ENCODE results near the gene IGFLR1. TPM values are rescaled to one million over a fixed set of nuclear protein-coding genes. Genes with fewer than 3 reads are reported as not detected.

Gene IGFLR1
- total RNA-seq, 1 donor from 2014 or later: 2.4 TPM

DNA sequence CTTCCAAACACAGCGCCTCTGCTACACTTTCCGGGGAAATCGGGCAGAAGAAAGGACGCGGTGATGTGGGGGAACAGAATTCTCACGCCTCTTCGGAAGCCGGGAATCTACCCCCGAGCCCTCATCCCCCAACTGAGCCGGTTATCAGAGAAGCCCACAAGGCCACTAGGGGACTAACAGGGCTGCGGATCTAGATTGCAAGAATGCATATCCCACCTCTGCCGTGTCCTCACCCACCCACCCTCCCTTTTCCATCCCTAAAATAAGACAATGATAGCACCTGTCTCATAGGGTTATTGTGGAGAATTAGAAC lies 1.1 kb downstream of the IGFLR1 start:
- FAIRE-seq: no peak
- Histone ChIP-seq H4K20me1 (ENCODE audit: insufficient read depth, low read length) (peaks cover 12% of the 10 kb centered on the region), H3K4me1 (ENCODE audit: insufficient read depth, low read length) (peaks cover 7% of the 10 kb centered on the region), H3K36me3 (ENCODE audit: insufficient read depth, low read length) (peaks cover 8% of the 10 kb centered on the region), H3K4me3 (ENCODE audit: insufficient read depth, low read depth, low read length) (peak overlapping the region; percentile 73), H3K9me3 (ENCODE audit: insufficient read depth, low read depth, low read length) (no peaks in the 10 kb centered on the region), H2AFZ (ENCODE audit: low read depth, low read length) (peak overlapping the region; percentile 80), H3K79me2 (ENCODE audit: insufficient read depth, low read length) (peaks cover 7% of the 10 kb centered on the region), H3K9ac (ENCODE audit: low read length) (peak overlapping the region; percentile 75), H3K27ac (ENCODE audit: low read depth, low read length) (peak overlapping the region; percentile 16), H3K4me2 (ENCODE audit: low read length) (peak overlapping the region; percentile 100), H3K27me3 (ENCODE audit: insufficient read depth, low read length) (no peaks in the 10 kb centered on the region)
- no peaks in the 10 kb centered on the region for H3K9me3 Mint-ChIP-seq (ENCODE audit: unreplicated experiment)
- no peaks in the 10 kb centered on the region for H3K4me1 Mint-ChIP-seq (ENCODE audit: low read depth, unreplicated experiment)
- peak overlapping the region; percentile 82 for H3K4me3 Mint-ChIP-seq (ENCODE audit: unreplicated experiment)
- H3K27me3 Mint-ChIP-seq (ENCODE audit: low read depth, unreplicated experiment): no peaks in the 10 kb centered on the region
- no peak for DNase-seq (ENCODE audit: low read depth)
- peak overlapping the region; percentile 18 for H3K27ac Mint-ChIP-seq (ENCODE audit: unreplicated experiment)
- TF ChIP-seq EZH2 (IDR thresholded peaks at IDR 0.05; ENCODE audit: insufficient read depth, low read length): no peak
- TF ChIP-seq, protein P1, sequence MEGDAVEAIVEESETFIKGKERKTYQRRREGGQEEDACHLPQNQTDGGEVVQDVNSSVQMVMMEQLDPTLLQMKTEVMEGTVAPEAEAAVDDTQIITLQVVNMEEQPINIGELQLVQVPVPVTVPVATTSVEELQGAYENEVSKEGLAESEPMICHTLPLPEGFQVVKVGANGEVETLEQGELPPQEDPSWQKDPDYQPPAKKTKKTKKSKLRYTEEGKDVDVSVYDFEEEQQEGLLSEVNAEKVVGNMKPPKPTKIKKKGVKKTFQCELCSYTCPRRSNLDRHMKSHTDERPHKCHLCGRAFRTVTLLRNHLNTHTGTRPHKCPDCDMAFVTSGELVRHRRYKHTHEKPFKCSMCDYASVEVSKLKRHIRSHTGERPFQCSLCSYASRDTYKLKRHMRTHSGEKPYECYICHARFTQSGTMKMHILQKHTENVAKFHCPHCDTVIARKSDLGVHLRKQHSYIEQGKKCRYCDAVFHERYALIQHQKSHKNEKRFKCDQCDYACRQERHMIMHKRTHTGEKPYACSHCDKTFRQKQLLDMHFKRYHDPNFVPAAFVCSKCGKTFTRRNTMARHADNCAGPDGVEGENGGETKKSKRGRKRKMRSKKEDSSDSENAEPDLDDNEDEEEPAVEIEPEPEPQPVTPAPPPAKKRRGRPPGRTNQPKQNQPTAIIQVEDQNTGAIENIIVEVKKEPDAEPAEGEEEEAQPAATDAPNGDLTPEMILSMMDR (IDR thresholded peaks at IDR 0.05; ENCODE audit: insufficient read depth, low read depth, low read length): no peak
- peaks cover 8% of the 10 kb centered on the region for H3K36me3 Mint-ChIP-seq (ENCODE audit: low read depth, unreplicated experiment)

DNA sequence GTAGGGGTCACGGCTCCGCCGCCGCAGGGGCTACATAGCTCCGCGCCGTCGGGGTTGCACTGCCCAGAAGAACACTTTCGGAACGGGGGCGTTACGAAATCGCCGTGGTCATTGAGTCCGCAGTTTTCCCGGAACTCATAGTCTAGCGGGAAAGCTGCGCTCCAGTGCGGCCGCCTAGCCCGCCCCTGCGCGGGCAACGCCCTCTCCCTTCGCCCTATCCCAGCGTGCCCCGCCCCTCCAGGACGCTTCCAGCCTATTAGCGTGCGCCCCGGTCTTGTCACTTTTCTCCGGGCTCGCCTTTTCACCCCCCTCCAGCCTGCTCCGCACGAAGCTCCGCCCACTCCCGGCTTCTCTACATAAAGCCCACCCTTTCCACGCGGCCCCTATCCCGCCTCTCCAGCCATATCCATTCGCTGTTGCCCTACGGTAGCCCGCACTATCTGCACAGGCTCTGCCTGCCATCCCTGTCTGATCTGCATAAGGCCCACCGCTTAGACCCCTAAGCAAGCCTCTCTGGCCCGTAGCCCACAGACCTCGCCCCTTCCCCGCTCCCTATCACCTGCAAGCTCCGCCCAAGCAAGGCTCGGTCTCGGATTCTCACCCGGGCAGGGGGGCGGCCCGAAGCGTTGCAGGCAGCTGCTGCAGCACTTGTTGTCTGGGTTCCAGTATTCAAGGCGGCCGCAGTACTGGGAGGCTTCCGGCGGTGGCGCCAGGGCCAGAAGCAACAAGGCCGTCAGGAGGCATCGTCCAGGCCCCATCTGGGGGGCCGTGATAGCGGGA lies 1.6 kb downstream of the IGFLR1 start:
- H3K27me3 ChIP-seq (ENCODE audit: insufficient read depth, low read length): no peaks in the 10 kb centered on the region
- peaks cover 2% of the 10 kb centered on the region for H3K79me2 ChIP-seq (ENCODE audit: insufficient read depth, low read length)
- peaks cover 14% of the 10 kb centered on the region for H4K20me1 ChIP-seq (ENCODE audit: insufficient read depth, low read length)
- H3K4me1 Mint-ChIP-seq (ENCODE audit: low read depth, unreplicated experiment): no peaks in the 10 kb centered on the region
- H3K4me1 ChIP-seq (ENCODE audit: insufficient read depth, low read length): peaks cover 5% of the 10 kb centered on the region
- H3K36me3 ChIP-seq (ENCODE audit: insufficient read depth, low read length): peaks cover 8% of the 10 kb centered on the region
- H3K27me3 Mint-ChIP-seq (ENCODE audit: low read depth, unreplicated experiment): no peaks in the 10 kb centered on the region
- DNase-seq (ENCODE audit: low read depth): peak; percentile 89
- peak overlapping the region; percentile 100 for H3K4me2 ChIP-seq (ENCODE audit: low read length)
- TF ChIP-seq EZH2 (IDR thresholded peaks at IDR 0.05; ENCODE audit: insufficient read depth, low read length): no peak
- TF ChIP-seq, protein P1 (IDR thresholded peaks at IDR 0.05; ENCODE audit: insufficient read depth, low read depth, low read length): no peak
- H2AFZ ChIP-seq (ENCODE audit: low read depth, low read length): peak overlapping the region; percentile 80
- no peaks in the 10 kb centered on the region for H3K9me3 ChIP-seq (ENCODE audit: insufficient read depth, low read depth, low read length)
- H3K36me3 Mint-ChIP-seq (ENCODE audit: low read depth, unreplicated experiment): peaks cover 8% of the 10 kb centered on the region
- peak overlapping the region; percentile 75 for H3K9ac ChIP-seq (ENCODE audit: low read length)
- peak overlapping the region; percentile 82 for H3K4me3 Mint-ChIP-seq (ENCODE audit: unreplicated experiment)
- FAIRE-seq: no peak
- H3K27ac Mint-ChIP-seq (ENCODE audit: unreplicated experiment): peak overlapping the region; percentile 18
- H3K27ac ChIP-seq (ENCODE audit: low read depth, low read length): peak overlapping the region; percentile 16
- H3K4me3 ChIP-seq (ENCODE audit: insufficient read depth, low read depth, low read length): peak overlapping the region; percentile 73
- no peaks in the 10 kb centered on the region for H3K9me3 Mint-ChIP-seq (ENCODE audit: unreplicated experiment)

DNA sequence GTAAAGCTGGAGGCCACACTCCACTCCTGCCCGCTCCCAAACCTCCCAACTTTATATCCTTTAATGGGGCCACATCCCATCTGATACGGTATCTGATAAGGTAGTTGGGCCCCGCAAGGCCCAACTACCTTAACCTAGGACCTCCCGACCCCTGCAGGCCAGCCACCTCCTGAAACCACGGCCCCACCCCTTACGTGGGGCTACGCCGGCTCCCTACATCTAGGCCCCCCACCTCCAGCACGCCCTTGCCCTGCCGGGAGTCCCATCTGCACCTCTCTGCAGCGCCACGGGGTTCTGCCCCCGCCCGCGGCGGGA lies 2.2 kb downstream of the IGFLR1 start:
- H3K9me3 Mint-ChIP-seq (ENCODE audit: unreplicated experiment): no peaks in the 10 kb centered on the region
- H3K4me1 Mint-ChIP-seq (ENCODE audit: low read depth, unreplicated experiment): no peaks in the 10 kb centered on the region
- no peaks in the 10 kb centered on the region for H3K27me3 Mint-ChIP-seq (ENCODE audit: low read depth, unreplicated experiment)
- H3K27ac ChIP-seq (ENCODE audit: low read depth, low read length): no peak overlapping the region
- H2AFZ ChIP-seq (ENCODE audit: low read depth, low read length): peak overlapping the region; percentile 66
- H3K36me3 Mint-ChIP-seq (ENCODE audit: low read depth, unreplicated experiment): peaks cover 8% of the 10 kb centered on the region
- peak overlapping the region; percentile 66 for H3K9ac ChIP-seq (ENCODE audit: low read length)
- no peak for DNase-seq (ENCODE audit: low read depth)
- FAIRE-seq: no peak
- no peaks in the 10 kb centered on the region for H3K79me2 ChIP-seq (ENCODE audit: insufficient read depth, low read length)
- no peak overlapping the region for H3K27ac Mint-ChIP-seq (ENCODE audit: unreplicated experiment)
- H3K4me2 ChIP-seq (ENCODE audit: low read length): peak overlapping the region; percentile 100
- H3K4me1 ChIP-seq (ENCODE audit: insufficient read depth, low read length): peaks cover 5% of the 10 kb centered on the region
- TF ChIP-seq, protein P1 (IDR thresholded peaks at IDR 0.05; ENCODE audit: insufficient read depth, low read depth, low read length): no peak
- TF ChIP-seq EZH2 (IDR thresholded peaks at IDR 0.05; ENCODE audit: insufficient read depth, low read length): no peak
- H3K4me3 ChIP-seq (ENCODE audit: insufficient read depth, low read depth, low read length): peak overlapping the region; percentile 67
- H3K4me3 Mint-ChIP-seq (ENCODE audit: unreplicated experiment): peak overlapping the region; percentile 82
- peaks cover 8% of the 10 kb centered on the region for H3K36me3 ChIP-seq (ENCODE audit: insufficient read depth, low read length)
- no peaks in the 10 kb centered on the region for H3K27me3 ChIP-seq (ENCODE audit: insufficient read depth, low read length)
- H3K9me3 ChIP-seq (ENCODE audit: insufficient read depth, low read depth, low read length): no peaks in the 10 kb centered on the region
- H4K20me1 ChIP-seq (ENCODE audit: insufficient read depth, low read length): peaks cover 19% of the 10 kb centered on the region

Measured in astrocyte (in vitro differentiated cells and primary cell).